Muscle of arm (tissue), 12 donors: ENCODE measurements around the gene TRMU. TPM values are rescaled to one million over a fixed set of nuclear protein-coding genes. Genes with fewer than 3 reads are reported as not detected.

Source experiments
- DNase-seq: peaks from one replicate; pipeline ENCODE4 v3.0.0-alpha.2; 2013
- polyA plus RNA-seq, 12 donors: library from polyadenylated mRNA; unstranded; fragments of 120-200 nt; gene quantifications; one replicate each; pipeline ENCODE4 v1.2.1, GENCODE V29; 2013; ENCODE audit not compliant: insufficient read length in 12 of 12

The TRMU gene
- polyA plus RNA-seq, 12 donors, result 25.0 to 40.9 (median 29.4) TPM; not detected in 1

- no peak for DNase-seq
Observed at GRCh38 chr22:46368871-46369715, 33.6 kb downstream of the TRMU start.

GRCh38 chr22:46369716-46370583, 34.4 kb downstream of the TRMU start:
- no peak for DNase-seq

- DNase-seq, result no peak
Observed at GRCh38 chr22:46370584-46371291, 35.2 kb downstream of the TRMU start.

DNA sequence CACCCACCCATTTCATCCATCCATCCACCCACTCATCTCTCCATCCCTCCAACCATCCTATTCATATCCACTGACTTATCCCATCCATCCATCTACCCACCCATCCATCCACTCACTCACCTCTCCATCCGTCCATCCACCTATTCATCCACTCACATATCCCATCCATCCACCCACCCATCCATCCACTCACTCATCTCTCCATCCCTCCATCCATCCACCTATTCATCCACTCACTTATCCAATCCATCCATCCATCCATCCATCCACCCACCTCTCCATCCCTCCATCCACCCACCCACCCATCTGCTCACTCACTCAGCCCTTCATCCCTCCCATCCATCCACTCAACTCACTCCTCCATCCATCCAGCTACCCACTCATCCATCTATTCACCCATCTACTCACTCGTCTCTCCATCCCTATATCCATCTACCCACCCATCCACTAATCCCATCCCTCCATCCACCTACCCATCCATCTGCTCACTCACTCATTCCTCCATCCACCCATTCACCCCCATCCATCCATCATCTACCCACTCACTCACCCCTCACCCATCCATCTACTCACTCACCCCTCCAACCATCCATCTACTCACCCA, 36.2 kb downstream of the TRMU start:
- DNase-seq, result no peak

- DNase-seq, result no peak
Observed at GRCh38 chr22:46372686-46373085, 37.2 kb downstream of the TRMU start.

DNA sequence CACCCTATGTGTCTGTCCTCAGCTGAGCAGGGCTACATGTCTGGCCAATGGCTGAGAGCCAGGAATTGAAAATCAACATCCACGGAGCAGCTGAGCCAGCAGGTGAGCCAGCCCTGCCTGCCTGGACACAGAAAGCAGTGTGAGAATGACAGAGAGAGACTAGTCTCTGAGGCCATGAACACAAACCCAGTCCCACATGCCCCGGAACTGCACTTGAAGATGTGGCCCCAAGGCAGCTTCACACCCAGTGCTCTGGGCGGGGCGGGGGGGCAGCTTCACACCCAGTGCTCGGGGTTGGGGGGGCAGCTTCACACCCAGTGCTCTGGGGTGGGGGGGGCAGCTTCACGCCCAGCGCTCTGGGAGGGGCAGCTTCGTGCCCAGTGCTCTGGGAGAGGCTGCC, 37.6 kb downstream of the TRMU start:
- no peak for DNase-seq

DNA sequence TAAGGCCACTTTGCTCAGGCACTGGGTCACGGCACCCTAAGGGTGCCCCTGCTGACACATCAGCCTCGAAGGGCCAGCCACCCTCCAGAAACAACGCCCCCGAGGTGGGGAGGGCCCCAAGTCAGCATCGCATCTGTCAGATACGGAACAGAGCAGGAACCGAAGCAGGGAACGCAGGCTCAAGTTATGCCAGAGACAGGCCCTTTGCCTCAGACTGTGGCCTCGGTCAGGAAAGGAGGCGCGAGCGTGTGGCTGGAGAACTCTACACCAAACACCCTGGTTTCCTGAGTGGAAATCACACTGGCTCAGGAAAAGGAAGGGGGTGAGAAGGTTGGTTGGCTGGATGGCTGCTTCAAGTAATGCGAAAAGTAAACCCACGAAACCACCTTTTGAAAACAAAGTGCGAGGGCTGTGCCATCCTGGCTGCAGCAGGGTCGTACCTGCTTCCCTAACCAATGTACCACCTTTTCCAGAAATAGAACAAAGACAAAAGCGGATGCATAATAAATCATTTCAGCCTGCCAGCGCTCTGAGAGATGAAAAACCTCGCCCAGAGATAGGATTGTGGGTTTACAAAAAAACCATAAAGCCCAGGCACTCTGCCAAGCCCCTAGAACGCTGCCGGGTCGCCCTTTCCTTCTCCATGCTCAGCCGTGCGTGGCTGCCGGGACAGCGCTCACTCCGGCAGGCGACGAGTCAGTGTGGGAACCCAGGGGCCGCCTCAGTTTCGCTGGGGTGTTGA, 38.6 kb downstream of the TRMU start:
- no peak for DNase-seq

DNA sequence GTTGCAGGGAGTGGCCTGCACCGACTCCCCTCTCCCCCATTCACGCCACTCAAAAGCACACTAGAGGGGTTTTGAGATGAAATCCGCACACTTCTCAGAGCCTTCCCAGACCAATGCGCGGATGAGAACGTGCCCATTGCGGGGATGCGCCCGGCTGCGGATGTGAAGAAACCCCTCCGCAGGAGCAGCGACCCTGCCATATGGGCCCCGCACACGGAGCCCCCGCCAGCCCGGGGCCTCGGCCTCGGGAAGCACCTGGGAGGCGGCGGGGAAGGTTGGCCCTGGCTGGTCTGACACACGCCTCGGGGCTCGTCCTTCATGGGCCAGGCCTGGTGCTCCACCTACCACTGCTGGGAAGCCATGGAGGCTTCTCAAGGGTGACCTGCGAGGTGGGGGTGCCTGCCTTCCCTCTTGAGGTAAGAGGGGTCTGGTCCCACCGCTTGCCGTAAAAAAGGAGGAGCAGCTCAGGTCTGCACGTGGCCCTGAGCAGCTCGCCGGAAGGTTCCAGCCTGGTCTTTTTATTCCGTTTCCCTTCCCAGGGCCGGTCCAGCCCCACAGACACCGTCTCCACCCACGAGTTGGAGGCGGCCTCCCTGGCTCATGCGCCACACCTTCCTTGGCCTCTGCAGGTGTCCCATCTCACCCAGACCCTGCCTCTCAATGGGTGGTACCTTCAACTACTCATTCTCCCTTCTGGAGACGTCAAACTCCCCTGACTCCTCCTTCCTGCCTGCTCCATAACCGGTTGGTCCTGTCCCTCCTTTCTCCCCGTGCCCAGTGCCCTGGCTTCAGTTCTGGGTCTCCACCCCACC, 39.4 kb downstream of the TRMU start:
- DNase-seq, result no peak

- DNase-seq, result no peak
Observed at GRCh38 chr22:46376111-46376510, 40.6 kb downstream of the TRMU start.

DNA sequence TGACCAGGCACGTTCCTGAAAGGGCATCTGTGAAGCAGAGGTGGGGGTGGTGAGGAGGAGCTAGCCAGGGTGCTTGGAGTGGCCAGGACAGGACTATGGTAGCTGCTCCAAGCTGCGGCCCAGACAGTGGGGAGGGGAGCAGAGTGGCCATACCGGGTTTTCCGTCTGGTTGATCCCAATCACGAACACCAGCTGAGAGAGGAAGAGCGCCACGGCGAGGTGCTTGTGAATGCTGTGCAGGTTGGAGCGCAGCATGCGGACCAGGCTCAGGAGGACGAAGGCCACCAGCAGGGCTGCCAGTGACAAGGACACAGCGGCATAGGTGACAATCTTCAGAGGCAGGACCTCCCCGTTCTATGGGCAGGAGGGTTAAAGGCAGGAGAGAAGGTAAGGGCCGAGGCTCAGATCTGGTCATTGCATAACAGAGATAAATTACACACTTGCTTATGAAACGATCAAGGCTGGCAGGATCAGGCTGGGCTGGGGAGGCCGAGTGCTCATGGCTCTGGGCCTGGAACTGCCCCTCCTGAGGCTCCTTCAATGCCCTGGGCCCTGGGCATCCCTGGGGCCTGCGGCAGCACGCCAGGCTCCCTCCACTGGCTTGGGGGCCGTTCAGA, 41.5 kb downstream of the TRMU start:
- no peak for DNase-seq

DNA sequence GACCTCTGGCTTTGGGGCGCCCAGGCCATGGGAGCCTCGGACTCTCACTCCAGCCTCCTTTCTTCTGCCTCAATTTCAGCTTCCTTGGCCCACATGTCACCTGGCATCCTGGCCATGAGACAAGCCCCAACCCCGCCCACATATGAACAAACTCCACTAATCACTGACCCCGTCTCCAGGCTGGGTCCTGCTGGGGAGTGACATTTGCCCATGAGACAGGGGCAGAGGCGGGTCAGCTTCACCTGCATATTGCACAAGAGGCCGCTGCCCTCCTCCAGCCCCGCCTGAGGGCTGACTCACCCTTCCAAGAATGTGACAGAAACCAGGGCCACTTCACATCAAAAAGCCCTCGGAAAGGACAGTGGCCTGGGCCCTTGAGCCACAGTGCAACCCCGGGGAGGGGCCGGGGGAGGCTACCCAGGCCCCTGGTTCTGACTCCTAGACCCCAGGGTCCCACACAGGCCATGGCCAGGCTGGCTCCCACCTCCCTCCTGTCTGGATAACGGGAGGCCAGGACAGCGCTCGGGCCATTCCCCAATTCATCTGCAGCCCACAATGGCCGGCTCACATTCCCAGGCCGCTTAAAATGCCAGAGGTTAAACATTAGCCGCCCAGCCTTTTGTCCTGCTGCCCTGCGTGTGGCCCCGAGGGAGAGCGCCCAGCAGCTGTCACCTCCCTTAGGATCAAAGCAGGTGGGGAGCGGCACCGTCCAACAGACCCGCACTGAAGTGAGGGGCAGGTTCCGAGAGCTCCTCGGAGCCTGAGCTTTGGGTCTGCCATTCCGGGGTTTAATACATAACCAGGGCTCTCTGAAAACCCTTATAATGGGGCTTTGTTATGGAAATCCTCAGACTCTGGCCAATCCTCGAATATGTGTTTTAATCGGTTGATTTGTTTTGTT, 42.3 kb downstream of the TRMU start:
- DNase-seq, result no peak

GRCh38 chr22:46378426-46379065, 43.0 kb downstream of the TRMU start:
- no peak for DNase-seq

DNA sequence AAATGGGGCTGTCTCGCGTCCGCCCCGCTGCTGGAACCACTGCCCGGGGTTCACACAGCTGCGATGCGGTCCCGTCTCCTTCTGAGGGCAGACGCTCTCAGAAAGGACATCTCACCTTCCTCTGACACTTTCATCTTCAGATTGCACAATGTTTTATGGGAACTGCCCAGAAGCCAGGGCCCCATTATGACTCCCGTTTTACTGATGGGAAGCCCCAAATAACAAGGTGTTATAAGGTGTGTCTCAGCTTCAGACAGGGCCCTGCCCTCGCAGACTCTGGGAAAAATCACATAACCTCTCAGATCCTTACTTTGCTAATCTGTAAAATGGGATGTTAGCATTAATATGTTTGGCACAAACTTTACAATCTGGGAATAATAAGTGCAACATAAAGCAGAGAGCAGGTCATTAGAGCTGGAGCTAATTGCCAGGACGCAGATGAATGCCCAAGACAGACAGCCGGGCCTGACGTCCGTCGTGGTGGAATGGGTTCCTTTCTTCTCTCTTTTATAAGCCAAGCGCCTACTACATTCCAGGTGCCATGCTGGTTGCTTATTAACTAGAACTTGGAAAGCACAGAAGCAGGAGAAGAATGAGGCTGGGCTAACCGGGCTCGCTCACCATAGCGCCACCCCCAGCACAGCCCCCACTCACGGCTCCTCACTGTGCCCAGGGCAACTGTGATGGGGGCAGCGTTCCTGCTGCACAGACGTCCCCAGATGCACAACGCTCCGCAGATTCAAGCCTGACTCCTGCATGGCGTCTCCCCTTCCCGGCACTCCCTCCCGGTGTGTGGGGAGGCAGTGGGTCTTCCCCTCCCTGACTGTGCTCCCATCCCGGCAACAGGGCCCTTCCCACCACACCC, 43.8 kb downstream of the TRMU start:
- no peak for DNase-seq

DNA sequence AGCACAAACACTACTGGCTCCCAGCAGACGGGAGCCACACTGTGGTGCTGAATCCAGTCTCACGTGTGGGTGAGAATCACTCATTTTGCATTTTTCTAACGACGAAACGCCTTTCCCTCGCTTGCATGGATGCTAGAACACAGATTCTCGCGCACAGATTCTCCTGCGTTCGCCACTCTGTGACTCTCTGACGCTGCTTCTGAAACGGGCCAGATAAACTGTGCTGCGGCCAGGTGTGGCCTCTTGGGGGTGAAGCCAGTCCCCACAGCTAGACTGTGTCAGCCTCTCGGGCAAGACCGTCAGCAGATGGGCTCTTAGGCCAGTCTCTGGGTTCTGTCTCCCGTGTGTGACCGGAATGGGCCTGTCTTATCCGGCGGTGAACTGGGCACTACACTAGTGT, 44.6 kb downstream of the TRMU start:
- DNase-seq, result no peak

DNA sequence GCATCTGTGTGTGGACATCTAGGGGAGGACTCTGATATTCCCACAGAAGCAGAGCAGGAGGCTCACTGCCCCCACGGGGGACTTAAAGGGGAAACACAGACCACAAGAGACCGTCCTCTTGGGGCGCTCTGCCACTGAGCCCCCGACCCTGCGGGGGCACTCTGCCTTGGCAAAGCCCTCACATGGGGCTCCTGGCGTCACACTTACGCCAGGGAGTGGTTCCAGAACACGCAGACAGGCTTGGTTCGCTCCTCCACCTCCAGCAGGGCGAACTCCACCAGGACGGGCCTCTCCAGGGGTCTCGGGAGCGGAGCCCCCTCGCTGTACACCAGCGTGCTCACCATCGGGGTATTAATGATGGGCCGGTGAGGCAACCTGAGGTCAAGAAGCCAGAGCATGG, 45.1 kb downstream of the TRMU start:
- no peak for DNase-seq

DNA sequence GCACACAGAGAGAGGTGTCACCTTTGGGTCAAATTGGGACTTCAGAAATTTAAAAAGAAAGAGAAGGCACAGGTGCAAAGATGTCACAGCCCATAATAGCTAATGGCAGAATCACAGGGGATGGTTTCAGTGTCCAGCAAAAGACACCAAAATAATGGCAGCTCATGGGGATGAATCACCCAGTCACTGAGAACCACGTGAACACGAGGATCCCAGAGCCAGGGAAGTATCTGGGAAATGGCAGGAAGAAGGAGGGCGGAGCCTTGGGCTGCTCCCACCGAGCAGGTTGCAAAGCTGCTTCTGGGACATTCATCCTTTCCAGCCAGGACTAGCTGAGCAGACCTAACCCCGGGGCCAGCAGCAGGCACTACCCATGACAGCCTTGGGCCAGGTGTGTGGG, 45.6 kb downstream of the TRMU start:
- no peak for DNase-seq

DNA sequence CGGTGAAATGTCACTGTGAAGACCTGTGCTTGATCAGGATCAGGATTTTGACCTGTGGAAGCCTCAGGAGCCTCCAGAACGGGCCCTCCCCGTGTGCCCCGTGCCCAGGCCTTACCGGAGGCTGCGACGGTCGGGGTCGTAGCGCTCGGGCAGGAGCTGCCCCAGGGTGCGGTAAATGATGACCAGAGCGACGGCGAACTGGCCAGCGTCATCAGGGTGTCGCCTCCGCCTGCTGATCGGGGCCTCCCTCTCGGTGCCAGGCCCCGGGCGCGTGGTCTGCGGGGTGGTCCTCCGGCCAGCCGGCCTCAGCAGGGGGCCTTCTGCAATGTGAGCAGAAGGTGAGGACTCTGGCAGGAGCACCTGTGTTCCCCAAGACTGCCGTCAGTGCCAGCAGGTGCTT, 46.2 kb downstream of the TRMU start:
- no peak for DNase-seq
